Tibial nerve (tissue), 3 donors: ENCODE measurements around the gene ATP6V1F.

Experiments used
- CTCF ChIP-seq, 5 experiments: fragments of 200-600 bp in 3 of 5; fragments of 450-650 bp in 2 of 5; sonication (generic) in 3 of 5; IDR thresholded peaks; one replicate each; pipeline ENCODE4 v1.5.1; 2016 to 2019; ENCODE audit warnings: antibody characterized with exemption in 5 of 5, mild to moderate bottlenecking in 3 of 5, moderate library complexity in 2 of 5
- POLR2A ChIP-seq, 2 donors: fragments of 450-650 bp; IDR thresholded peaks; one replicate each; pipeline ENCODE4 v1.6.1; 2017; ENCODE audit warnings: antibody characterized with exemption in 2 of 2, mild to moderate bottlenecking in 2 of 2, moderate library complexity in 2 of 2

DNA sequence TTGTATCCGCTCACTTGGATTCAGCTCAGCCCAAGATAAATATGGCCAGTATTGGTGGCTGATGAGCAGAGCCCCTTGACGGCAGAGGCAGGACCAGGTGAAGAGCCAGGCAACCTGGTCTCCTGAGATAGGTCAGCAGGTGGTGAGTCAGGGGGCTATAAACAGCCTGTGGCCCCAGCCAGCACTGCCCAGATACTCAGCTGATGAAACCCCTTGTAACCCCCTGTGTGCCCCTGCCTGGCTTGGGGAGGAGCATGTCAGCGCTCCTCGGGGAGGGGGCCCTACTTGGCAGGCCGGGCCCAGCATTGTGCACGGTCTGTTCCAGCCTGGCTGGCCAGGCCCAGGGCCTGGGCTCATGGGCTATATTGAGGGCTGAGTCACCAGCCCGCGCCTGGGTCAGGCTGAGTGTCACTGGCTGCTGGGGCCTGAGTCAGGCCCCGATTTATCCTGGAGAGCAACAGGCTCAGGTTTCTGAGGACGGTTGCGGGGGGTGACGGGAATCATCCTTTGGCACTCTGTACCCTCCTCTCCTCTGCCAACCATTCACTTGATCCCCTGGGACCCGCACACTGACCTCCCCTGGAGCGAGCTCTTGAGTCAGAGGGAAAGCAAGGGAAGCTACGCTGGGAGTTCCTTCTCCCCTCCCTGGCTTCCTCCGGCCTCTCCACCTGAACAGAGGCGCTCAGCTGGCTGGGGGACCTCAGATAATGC lies 35.3 kb upstream of the ATP6V1F start:
- TF ChIP-seq CTCF (IDR thresholded peaks at IDR 0.05) = no peak
- TF ChIP-seq POLR2A (IDR thresholded peaks at IDR 0.05) = no peak
